Breast epithelium (tissue), 4 donors: ENCODE results near the gene TBC1D1. TPM values are rescaled to one million over a fixed set of nuclear protein-coding genes. Genes with fewer than 3 reads are reported as not detected.
A peak's percentile ranks its signal among the peaks of the same experiment; 100 is the strongest.

Experiments used
- DNase-seq, 2 donors: peaks; one replicate each; pipeline ENCODE4 v3.0.0-alpha.2; 2019; ENCODE audit warnings: low spot score in 2 of 2
- H3K27ac ChIP-seq, 2 donors: fragments of 200-600 bp; sonication (generic) in 1 of 2; one replicate each; pipeline ENCODE4 v1.5.1; 2016 to 2019; ENCODE audit warnings: mild to moderate bottlenecking in 1 of 2
- H3K27me3 ChIP-seq, 2 donors: fragments of 200-600 bp; sonication (generic) in 1 of 2; one replicate each; pipeline versions ENCODE4 v1.5.1 to v1.6.0; 2017 to 2019; ENCODE audit warnings: control low read depth in 1 of 2, mild to moderate bottlenecking in 1 of 2
- H3K36me3 ChIP-seq: fragments of 200-600 bp; one replicate; pipeline ENCODE4 v1.5.1; 2019
- H3K4me1 ChIP-seq, 2 donors: fragments of 200-600 bp; sonication (generic); one replicate each; pipeline ENCODE4 v1.5.1; 2016 to 2019; ENCODE audit warnings: control low read depth in 1 of 2
- H3K4me3 ChIP-seq, 3 donors: fragments of 200-600 bp; sonication (generic); 1 replicate in 2 of 3; 2 replicates in 1 of 3; pipeline ENCODE4 v1.5.1; 2016 to 2019; ENCODE audit warnings: mild to moderate bottlenecking in 3 of 3, moderate library complexity in 2 of 3
- H3K9me3 ChIP-seq, 2 donors: fragments of 200-600 bp; sonication (generic) in 1 of 2; one replicate each; pipeline ENCODE4 v1.5.1; 2016 to 2019; ENCODE audit warnings: control low read depth in 1 of 2
- POLR2A ChIP-seq: fragments of 450-650 bp; IDR thresholded peaks from one replicate; pipeline ENCODE4 v1.6.1; 2016; ENCODE audit warnings: antibody characterized with exemption, mild to moderate bottlenecking, moderate library complexity
- POLR2AphosphoS5 ChIP-seq, 3 donors: sonication (generic); formaldehyde crosslinking; IDR thresholded peaks; one replicate each; pipeline ENCODE4 v1.6.1; 2017; ENCODE audit warnings: antibody characterized with exemption in 3 of 3
- intact Hi-C: fragments of 100-400 bp; cut with DNase I; formaldehyde crosslinking; loops from one replicate; pipeline ENCODE4 v1.15.1; 2023; ENCODE audit warnings: low total_unique reads
- total RNA-seq, 3 donors: library from RNA; depleted of rRNA; stranded (reverse); fragments of >200 nt; gene quantifications; one replicate each; pipeline ENCODE4 v1.1.0, GENCODE V29; 2016
- TF ChIP-seq, protein P1 (sequence below), 3 donors: fragments of 450-650 bp; IDR thresholded peaks; one replicate each; pipeline ENCODE4 v1.5.1; 2016 to 2017; ENCODE audit warnings: antibody characterized with exemption in 3 of 3, mild to moderate bottlenecking in 3 of 3, moderate library complexity in 3 of 3

Gene TBC1D1
- total RNA-seq, 3 donors from 2014 or later = 55.2 to 80.9 (median 63.9) TPM

DNA sequence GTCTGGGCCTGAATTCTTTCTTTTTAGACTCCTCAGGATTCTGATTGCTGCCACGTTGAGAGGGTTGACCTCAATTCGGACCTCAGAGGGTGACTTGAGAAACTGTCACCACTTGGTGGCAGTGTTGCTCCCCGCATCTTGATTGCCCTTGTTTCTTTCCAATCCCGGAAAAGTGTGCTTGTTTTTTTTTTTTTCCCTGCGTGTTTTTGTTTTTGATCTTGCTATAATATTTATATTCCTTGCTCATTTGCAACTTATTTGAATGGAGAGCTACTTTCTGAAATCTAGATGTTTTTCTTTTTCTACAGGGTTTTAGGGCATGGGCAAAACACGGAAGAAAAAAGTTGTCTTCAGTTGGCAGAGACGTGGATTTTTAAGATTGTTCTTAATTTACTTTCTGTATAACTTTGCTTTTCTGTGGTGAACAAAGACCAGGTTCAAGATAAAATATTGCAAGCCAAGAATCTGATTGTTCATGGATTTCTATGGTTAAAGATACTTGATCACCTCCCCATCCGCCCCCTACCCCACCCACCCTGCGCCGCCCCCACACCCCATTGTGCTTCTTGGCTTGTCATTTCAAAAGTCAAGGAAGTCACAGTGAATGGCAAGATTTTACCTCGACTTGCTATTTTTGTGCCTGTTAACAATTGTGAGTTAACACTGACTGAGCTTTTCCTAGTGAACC is 171.3 kb downstream of the TBC1D1 start:
- H3K27me3 ChIP-seq = no peaks in the 10 kb centered on the region
- peak; percentile 62 to 67 for DNase-seq
- no peak for TF ChIP-seq POLR2A
- TF ChIP-seq POLR2AphosphoS5 (IDR thresholded peaks at IDR 0.05) = peak in 2 of 3 donors; percentile 36 to 45
- TF ChIP-seq, protein P1, sequence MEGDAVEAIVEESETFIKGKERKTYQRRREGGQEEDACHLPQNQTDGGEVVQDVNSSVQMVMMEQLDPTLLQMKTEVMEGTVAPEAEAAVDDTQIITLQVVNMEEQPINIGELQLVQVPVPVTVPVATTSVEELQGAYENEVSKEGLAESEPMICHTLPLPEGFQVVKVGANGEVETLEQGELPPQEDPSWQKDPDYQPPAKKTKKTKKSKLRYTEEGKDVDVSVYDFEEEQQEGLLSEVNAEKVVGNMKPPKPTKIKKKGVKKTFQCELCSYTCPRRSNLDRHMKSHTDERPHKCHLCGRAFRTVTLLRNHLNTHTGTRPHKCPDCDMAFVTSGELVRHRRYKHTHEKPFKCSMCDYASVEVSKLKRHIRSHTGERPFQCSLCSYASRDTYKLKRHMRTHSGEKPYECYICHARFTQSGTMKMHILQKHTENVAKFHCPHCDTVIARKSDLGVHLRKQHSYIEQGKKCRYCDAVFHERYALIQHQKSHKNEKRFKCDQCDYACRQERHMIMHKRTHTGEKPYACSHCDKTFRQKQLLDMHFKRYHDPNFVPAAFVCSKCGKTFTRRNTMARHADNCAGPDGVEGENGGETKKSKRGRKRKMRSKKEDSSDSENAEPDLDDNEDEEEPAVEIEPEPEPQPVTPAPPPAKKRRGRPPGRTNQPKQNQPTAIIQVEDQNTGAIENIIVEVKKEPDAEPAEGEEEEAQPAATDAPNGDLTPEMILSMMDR (IDR thresholded peaks at IDR 0.05) = peak; percentile 61 to 81 (median 61)
- no peaks in the 10 kb centered on the region for H3K9me3 ChIP-seq
- peak overlapping the region; percentile 24 to 57 (median 43) for H3K4me3 ChIP-seq
- intact Hi-C loops = loop anchor here (5.0 kb wide), 1 partner anchor 610 kb away; no protein-coding TSS in a partner anchor
- H3K27ac ChIP-seq = peak overlapping the region; percentile 21 to 59
- H3K4me1 ChIP-seq = no peaks in the 10 kb centered on the region
- no peaks in the 10 kb centered on the region for H3K36me3 ChIP-seq

DNA sequence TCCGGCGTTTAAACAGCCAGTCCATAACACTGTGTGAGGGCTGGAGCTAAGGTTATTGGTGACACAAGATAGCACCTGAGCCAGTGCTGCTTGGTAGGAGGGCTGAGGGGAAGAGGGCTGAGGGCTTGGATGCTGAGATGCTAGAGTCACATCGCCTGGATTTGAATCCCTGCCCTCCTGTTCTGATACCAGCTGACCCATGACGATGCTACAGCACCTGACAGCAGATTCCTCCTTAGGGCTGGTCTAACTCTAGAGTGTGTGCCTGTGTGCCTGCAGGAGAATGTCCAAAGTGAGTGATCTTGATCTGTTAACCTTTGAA is 171.9 kb downstream of the TBC1D1 start:
- Histone ChIP-seq H3K4me1 (no peaks in the 10 kb centered on the region), H3K36me3 (no peaks in the 10 kb centered on the region)

DNA sequence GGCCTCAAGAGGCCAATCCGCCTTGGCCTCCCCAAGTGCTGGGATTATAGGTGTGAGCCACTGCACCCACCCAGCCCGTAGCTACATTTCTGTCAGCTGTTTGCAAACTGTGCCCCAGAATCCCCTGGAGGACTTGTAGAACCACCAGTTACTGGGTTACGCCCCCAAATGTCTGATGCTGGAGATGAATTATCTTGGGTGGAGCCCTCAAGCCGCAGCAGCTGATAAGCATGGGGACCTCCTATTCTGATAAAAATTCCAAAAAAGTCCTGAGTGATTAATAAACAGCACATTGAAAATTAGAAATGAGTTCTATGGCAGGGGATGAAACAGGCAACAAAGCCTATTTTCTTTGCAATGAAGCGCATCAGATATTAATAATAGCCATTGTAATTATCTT is 174.3 kb downstream of the TBC1D1 start:
- Histone ChIP-seq H3K4me3 (no peak overlapping the region), H3K27ac (no peak overlapping the region), H3K27me3 (no peaks in the 10 kb centered on the region), H3K36me3 (no peaks in the 10 kb centered on the region), H3K4me1 (no peaks in the 10 kb centered on the region), H3K9me3 (no peaks in the 10 kb centered on the region)
- intact Hi-C loops = no loop called here
- TF ChIP-seq, protein P1 (IDR thresholded peaks at IDR 0.05) = no peak
- TF ChIP-seq POLR2AphosphoS5 (IDR thresholded peaks at IDR 0.05) (no peak), POLR2A (no peak)
- no peak for DNase-seq

More for the DNA sequence above, 171.9 kb downstream of the TBC1D1 start:
- intact Hi-C loops = loop anchor here (5.0 kb wide), 1 partner anchor 610 kb away; no protein-coding TSS in a partner anchor
- no peak for DNase-seq
- Histone ChIP-seq H3K9me3 (no peaks in the 10 kb centered on the region), H3K27ac (peak overlapping the region; percentile 21 to 59), H3K27me3 (no peaks in the 10 kb centered on the region), H3K4me3 (peak overlapping the region in 2 of 3 donors; percentile 43 to 57)
- no peak for TF ChIP-seq POLR2A
- TF ChIP-seq POLR2AphosphoS5 (IDR thresholded peaks at IDR 0.05) = no peak
- TF ChIP-seq, protein P1 (IDR thresholded peaks at IDR 0.05) = no peak

DNA sequence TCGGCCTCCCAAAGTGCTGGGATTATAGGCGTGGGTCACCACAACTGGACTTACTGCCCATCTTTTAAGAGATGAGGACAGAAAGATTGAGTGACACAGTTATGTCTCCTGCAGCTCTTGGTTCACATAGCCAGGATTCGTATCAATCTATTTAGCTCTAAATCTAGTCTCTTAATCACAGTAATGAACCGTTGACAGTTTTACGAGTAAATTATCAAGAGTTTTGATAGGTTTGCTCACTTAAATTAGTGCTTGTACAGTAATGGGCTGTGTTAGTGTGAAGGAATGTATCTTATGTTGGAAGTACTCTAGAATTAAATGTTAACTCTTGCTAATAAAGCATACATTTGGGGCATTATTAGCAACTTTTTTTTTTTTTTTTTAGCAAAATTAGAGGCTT is 175.0 kb downstream of the TBC1D1 start:
- DNase-seq = no peak
- H3K27ac ChIP-seq = no peak overlapping the region
- H3K36me3 ChIP-seq = no peaks in the 10 kb centered on the region
- H3K4me3 ChIP-seq = no peak overlapping the region
- TF ChIP-seq, protein P1 (IDR thresholded peaks at IDR 0.05) = no peak
- no peak for TF ChIP-seq POLR2AphosphoS5 (IDR thresholded peaks at IDR 0.05)
- TF ChIP-seq POLR2A = no peak
- H3K9me3 ChIP-seq = no peaks in the 10 kb centered on the region
- no peaks in the 10 kb centered on the region for H3K4me1 ChIP-seq
- intact Hi-C loops = no loop called here
- H3K27me3 ChIP-seq = no peaks in the 10 kb centered on the region

DNA sequence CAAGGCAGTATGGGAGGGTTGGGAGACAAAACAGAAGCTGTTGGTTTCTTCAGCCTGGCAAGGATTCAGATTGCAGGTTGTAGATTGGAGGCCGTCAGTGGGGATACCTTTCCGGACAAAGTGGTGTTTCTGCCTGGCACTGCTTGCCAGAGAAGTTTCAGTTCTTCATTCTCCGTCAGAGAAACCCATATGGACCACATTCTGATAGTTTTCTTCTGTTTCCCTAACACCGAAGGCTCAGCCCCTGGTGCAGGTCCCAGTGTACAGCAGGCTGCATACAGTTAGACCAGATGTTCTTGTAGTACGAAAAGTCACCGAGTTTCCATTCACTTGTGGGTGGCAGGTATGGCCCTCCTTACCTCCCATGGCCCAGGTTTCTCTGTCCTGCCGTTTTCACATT is 176.6 kb downstream of the TBC1D1 start:
- TF ChIP-seq POLR2AphosphoS5 (IDR thresholded peaks at IDR 0.05) (no peak), POLR2A (no peak)
- TF ChIP-seq, protein P1 (IDR thresholded peaks at IDR 0.05) = no peak

More for the DNA sequence above, 176.6 kb downstream of the TBC1D1 start:
- Histone ChIP-seq H3K36me3 (no peaks in the 10 kb centered on the region), H3K4me1 (no peaks in the 10 kb centered on the region), H3K4me3 (no peak overlapping the region), H3K9me3 (no peaks in the 10 kb centered on the region), H3K27ac (no peak overlapping the region), H3K27me3 (no peaks in the 10 kb centered on the region)
- no peak for DNase-seq
- intact Hi-C loops = no loop called here
